ENCODE measurements around the gene MRPL19. TPM values are rescaled to one million over a fixed set of nuclear protein-coding genes. Genes with fewer than 3 reads are reported as not detected.
"Not testable (repeated sequence)": the region's sequence is repeated elsewhere in the genome, so short reads cannot be mapped to it uniquely, and the experiment has no call there.

The MRPL19 gene
- total and polyA plus RNA-seq, 2 donors from 2014 or later = 54.7 to 55.6 TPM

DNA sequence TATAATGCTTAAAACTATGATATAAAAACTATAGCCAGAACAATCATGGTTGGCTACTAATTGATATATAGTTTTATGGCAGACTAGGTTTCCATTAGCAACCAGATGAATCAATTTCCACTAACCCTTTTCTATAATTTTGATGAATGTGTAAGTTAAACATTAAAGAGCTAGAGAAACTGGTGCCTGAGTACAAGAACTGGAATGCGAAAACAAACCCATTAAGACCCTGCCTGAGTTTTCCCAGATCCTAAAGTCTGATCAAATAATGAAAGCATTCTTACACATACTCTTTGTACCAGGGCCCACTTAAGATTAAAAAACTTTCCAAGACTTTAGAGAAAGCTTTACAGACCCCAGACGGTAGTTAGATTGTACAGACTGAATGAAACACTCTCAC lies 21.3 kb downstream of the MRPL19 start:
- DNase-seq = peak in 2 of 5 donors; percentile 71
- intact Hi-C loops (cut with DNase I) = no loop called here
- TF ChIP-seq, protein P1, sequence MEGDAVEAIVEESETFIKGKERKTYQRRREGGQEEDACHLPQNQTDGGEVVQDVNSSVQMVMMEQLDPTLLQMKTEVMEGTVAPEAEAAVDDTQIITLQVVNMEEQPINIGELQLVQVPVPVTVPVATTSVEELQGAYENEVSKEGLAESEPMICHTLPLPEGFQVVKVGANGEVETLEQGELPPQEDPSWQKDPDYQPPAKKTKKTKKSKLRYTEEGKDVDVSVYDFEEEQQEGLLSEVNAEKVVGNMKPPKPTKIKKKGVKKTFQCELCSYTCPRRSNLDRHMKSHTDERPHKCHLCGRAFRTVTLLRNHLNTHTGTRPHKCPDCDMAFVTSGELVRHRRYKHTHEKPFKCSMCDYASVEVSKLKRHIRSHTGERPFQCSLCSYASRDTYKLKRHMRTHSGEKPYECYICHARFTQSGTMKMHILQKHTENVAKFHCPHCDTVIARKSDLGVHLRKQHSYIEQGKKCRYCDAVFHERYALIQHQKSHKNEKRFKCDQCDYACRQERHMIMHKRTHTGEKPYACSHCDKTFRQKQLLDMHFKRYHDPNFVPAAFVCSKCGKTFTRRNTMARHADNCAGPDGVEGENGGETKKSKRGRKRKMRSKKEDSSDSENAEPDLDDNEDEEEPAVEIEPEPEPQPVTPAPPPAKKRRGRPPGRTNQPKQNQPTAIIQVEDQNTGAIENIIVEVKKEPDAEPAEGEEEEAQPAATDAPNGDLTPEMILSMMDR (IDR thresholded peaks at IDR 0.05; ENCODE audit: borderline replicate concordance, extremely low read depth, insufficient read depth) = no peak
- Histone ChIP-seq H3K36me3 (ENCODE audit: control insufficient read depth in 2 of 3, insufficient read depth in 3 of 3, low read length in 3 of 3) (peaks cover 5 to 30% (median 7%) of the 10 kb centered on the region in 3 donors), H3K4me1 (ENCODE audit: control insufficient read depth in 2 of 3, insufficient read depth in 2 of 3, low read depth in 1 of 3, low read length in 3 of 3) (no peaks in the 10 kb centered on the region), H3K9me3 (ENCODE audit: control insufficient read depth in 2 of 3, insufficient read depth in 1 of 3, low read length in 3 of 3) (no peaks in the 10 kb centered on the region), H3K4me3 (ENCODE audit: low read length in 3 of 3) (no peak overlapping the region), H3K27me3 (ENCODE audit: control insufficient read depth, insufficient read depth, low read length) (no peaks in the 10 kb centered on the region), H3K27ac (ENCODE audit: low read depth in 2 of 2, low read length in 2 of 2) (peak overlapping the region in 1 of 2 donors; percentile 13), H3K9ac (ENCODE audit: low read length in 3 of 3) (no peak overlapping the region)
- peak; percentile 50 for FAIRE-seq

DNA sequence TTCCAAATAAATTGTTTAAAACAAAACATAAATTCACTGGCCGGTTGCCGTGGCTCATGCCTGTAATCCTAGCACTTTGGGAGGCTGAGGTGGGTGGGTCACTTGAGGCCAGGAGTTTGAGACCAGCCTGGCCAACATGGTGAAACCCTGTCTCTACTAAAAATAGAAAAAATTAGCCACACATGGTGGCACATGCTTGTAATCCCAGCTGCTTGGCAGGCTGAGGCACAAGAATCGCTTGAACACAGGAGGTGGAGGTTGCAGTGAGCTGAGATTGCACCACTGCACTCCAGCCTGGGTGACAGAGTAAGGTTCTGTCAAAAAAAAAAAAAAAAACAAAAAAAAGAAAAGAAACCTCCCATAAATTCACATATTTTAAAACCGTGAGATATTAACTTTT lies 28.8 kb downstream of the MRPL19 start:
- H3K27ac ChIP-seq (ENCODE audit: low read depth in 2 of 2, low read length in 2 of 2); H3K4me1 ChIP-seq (ENCODE audit: control insufficient read depth in 2 of 3, insufficient read depth in 2 of 3, low read depth in 1 of 3, low read length in 3 of 3); H3K9ac ChIP-seq (ENCODE audit: low read length in 3 of 3); H3K9me3 ChIP-seq (ENCODE audit: control insufficient read depth in 2 of 3, insufficient read depth in 1 of 3, low read length in 3 of 3); H3K27me3 ChIP-seq (ENCODE audit: control insufficient read depth, insufficient read depth, low read length); FAIRE-seq; H3K4me3 ChIP-seq (ENCODE audit: low read length in 3 of 3); intact Hi-C loops (cut with DNase I); DNase-seq: not testable (repeated sequence)
- H3K36me3 ChIP-seq (ENCODE audit: control insufficient read depth in 2 of 3, insufficient read depth in 3 of 3, low read length in 3 of 3) = peaks cover 5 to 16% (median 7%) of the 10 kb centered on the region in 3 donors

DNA sequence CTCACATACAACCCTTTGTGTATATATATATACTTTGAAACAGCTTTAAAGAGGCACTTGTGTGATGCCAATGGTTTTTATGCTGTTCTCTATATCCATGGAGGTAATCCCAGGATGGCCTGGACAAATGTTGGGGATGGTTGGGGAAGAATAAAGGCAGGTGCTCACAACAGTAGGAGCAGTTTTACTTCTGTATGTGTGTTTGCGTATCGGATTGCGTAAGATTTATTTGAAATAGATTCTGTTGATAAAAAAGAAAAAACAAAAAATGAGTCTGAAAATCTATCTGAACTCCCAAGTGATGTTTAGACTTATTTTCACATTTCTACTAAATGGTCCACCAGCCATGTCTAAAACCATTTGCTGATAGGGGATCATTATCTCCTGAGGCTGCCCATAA lies 29.3 kb downstream of the MRPL19 start:
- intact Hi-C loops (cut with DNase I) = no loop called here
- DNase-seq = no peak
- H3K9me3 ChIP-seq (ENCODE audit: control insufficient read depth in 2 of 3, insufficient read depth in 1 of 3, low read length in 3 of 3) = no peaks in the 10 kb centered on the region
- H3K27ac ChIP-seq (ENCODE audit: low read depth in 2 of 2, low read length in 2 of 2) = no peak overlapping the region
- H3K4me1 ChIP-seq (ENCODE audit: control insufficient read depth in 2 of 3, insufficient read depth in 2 of 3, low read depth in 1 of 3, low read length in 3 of 3) = peaks cover 0 to 2% (median 0%) of the 10 kb centered on the region in 3 donors
- TF ChIP-seq, protein P1 (IDR thresholded peaks at IDR 0.05; ENCODE audit: borderline replicate concordance, extremely low read depth, insufficient read depth) = no peak
- peaks cover 4 to 11% (median 7%) of the 10 kb centered on the region in 3 donors for H3K36me3 ChIP-seq (ENCODE audit: control insufficient read depth in 2 of 3, insufficient read depth in 3 of 3, low read length in 3 of 3)
- no peak for FAIRE-seq
- no peak overlapping the region for H3K4me3 ChIP-seq (ENCODE audit: low read length in 3 of 3)
- H3K27me3 ChIP-seq (ENCODE audit: control insufficient read depth, insufficient read depth, low read length) = no peaks in the 10 kb centered on the region
- no peak overlapping the region for H3K9ac ChIP-seq (ENCODE audit: low read length in 3 of 3)

DNA sequence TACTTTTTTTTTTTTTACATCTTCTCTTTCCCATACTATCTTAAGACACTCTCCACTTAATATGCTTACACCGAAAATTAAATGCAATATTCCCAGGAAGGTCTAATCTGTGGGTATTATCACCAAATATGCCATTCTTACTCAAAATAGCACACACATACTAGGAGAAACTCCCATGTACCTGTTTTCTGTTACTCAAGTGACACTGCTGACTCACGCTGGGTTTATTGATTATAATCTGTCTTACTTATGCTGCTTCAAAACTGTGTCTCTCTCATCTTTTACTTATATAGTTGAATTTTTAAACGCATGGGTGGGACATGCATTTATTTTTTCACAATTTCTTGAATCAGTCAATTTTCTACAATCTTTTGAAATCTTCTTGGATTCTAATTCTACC lies 29.9 kb downstream of the MRPL19 start:
- H3K4me1 ChIP-seq (ENCODE audit: control insufficient read depth in 2 of 3, insufficient read depth in 2 of 3, low read depth in 1 of 3, low read length in 3 of 3) = peaks cover 0 to 2% (median 0%) of the 10 kb centered on the region in 3 donors
- H3K27me3 ChIP-seq (ENCODE audit: control insufficient read depth, insufficient read depth, low read length) = no peaks in the 10 kb centered on the region
- DNase-seq = no peak
- FAIRE-seq = no peak
- H3K9me3 ChIP-seq (ENCODE audit: control insufficient read depth in 2 of 3, insufficient read depth in 1 of 3, low read length in 3 of 3) = no peaks in the 10 kb centered on the region
- H3K27ac ChIP-seq (ENCODE audit: low read depth in 2 of 2, low read length in 2 of 2) = no peak overlapping the region
- H3K4me3 ChIP-seq (ENCODE audit: low read length in 3 of 3) = no peak overlapping the region
- H3K9ac ChIP-seq (ENCODE audit: low read length in 3 of 3) = no peak overlapping the region
- H3K36me3 ChIP-seq (ENCODE audit: control insufficient read depth in 2 of 3, insufficient read depth in 3 of 3, low read length in 3 of 3) = peaks cover 3 to 8% (median 6%) of the 10 kb centered on the region in 3 donors
- TF ChIP-seq, protein P1 (IDR thresholded peaks at IDR 0.05; ENCODE audit: borderline replicate concordance, extremely low read depth, insufficient read depth) = no peak
- intact Hi-C loops (cut with DNase I) = no loop called here
